SU-DHL-6 (cell line): ENCODE data around the gene LRP4.

Experiments
- H2AFZ ChIP-seq: fragments of 200-600 bp; sonication (generic); 2 replicates; pipeline ENCODE4 v1.6.1; 2014; ENCODE audit warnings: low read depth, mild to moderate bottlenecking, moderate library complexity, mixed read lengths, antibody characterized with exemption, low read length; ENCODE audit not compliant: severe bottlenecking
- H3F3A ChIP-seq: fragments of 200-600 bp; shearing (Covaris generic); 2 replicates; pipeline ENCODE4 v1.6.0; 2016; ENCODE audit warnings: antibody characterized with exemption, mild to moderate bottlenecking; ENCODE audit not compliant: insufficient read depth
- H3K27ac ChIP-seq: fragments of 200-600 bp; sonication (generic); 2 replicates; pipeline ENCODE4 v1.5.1; 2016; ENCODE audit warnings: low read depth, mild to moderate bottlenecking, low read length, moderate library complexity, mixed read lengths
- H3K27me3 ChIP-seq: fragments of 200-600 bp; sonication (generic), shearing (Covaris generic); 2 replicates; pipeline ENCODE4 v1.6.0; 2014; ENCODE audit warnings: mild to moderate bottlenecking, low read length
- H3K36me3 ChIP-seq: fragments of 200-600 bp; sonication (generic); 2 replicates; pipeline ENCODE4 v1.6.1; 2014; ENCODE audit warnings: mild to moderate bottlenecking, low read length, mixed read lengths
- H3K4me2 ChIP-seq: fragments of 300-600, 200-600 bp; shearing (Covaris generic), sonication (generic); 2 replicates; pipeline ENCODE4 v1.6.0; 2014; ENCODE audit warnings: low read length, low read depth, mild to moderate bottlenecking; ENCODE audit not compliant: poor library complexity, severe bottlenecking
- H3K4me3 ChIP-seq: fragments of 200-600 bp; sonication (generic); 2 replicates; pipeline ENCODE4 v1.5.1; 2014; ENCODE audit warnings: antibody characterized with exemption, low read length, mild to moderate bottlenecking, mixed read lengths; ENCODE audit not compliant: insufficient read depth, poor library complexity, severe bottlenecking
- H3K79me2 ChIP-seq: fragments of 200-600 bp; sonication (generic); 2 replicates; pipeline ENCODE4 v1.6.1; 2014; ENCODE audit warnings: mild to moderate bottlenecking, low read length, moderate library complexity; ENCODE audit not compliant: insufficient read depth
- H3K9ac ChIP-seq: fragments of 200-600 bp; sonication (generic); 2 replicates; pipeline ENCODE4 v1.7.0; 2014; ENCODE audit warnings: mild to moderate bottlenecking, low read length
- H3K9me2 ChIP-seq: fragments of 200-600 bp; sonication (generic); replicated peaks from 2 replicates; pipeline ENCODE4 v1.6.1; 2014; ENCODE audit warnings: low read length; ENCODE audit not compliant: insufficient read depth
- H3K9me3 ChIP-seq: fragments of 200-600 bp; sonication (generic); 2 replicates; pipeline ENCODE4 v1.6.1; 2014; ENCODE audit warnings: low read length, mixed read lengths; ENCODE audit not compliant: insufficient read depth
- H4K20me1 ChIP-seq: fragments of 200-600 bp; sonication (generic); 2 replicates; pipeline ENCODE4 v1.6.1; 2014; ENCODE audit warnings: low read depth, mild to moderate bottlenecking, antibody characterized with exemption, low read length, moderate library complexity, mixed read lengths
- CTCF ChIP-seq: fragments of 200-600 bp; sonication (generic); IDR thresholded peaks from one replicate; pipeline ENCODE4 v1.5.1; 2017; ENCODE audit warnings: antibody characterized with exemption, mild to moderate bottlenecking, low read length, moderate library complexity; ENCODE audit not compliant: insufficient read depth, poor library complexity, severe bottlenecking
- EZH2phosphoT487 ChIP-seq: fragments of 200-600 bp; sonication (generic), shearing (Covaris generic); conservative IDR thresholded peaks from 2 replicates; pipeline ENCODE4 v1.6.1; 2018; ENCODE audit warnings: mild to moderate bottlenecking, antibody characterized with exemption, low read length, moderate library complexity, mixed read lengths

LRP4 gene

GRCh38 chr11:46886211-46886610 lies 32.1 kb downstream of the LRP4 start:
- Histone ChIP-seq H3F3A (no peaks in the 10 kb centered on the region), H3K9me2 (no peaks in the 10 kb centered on the region), H3K27me3 (no peaks in the 10 kb centered on the region), H3K36me3 (no peaks in the 10 kb centered on the region), H3K79me2 (no peaks in the 10 kb centered on the region), H3K4me2 (no peak overlapping the region), H3K9ac (no peak overlapping the region), H4K20me1 (no peaks in the 10 kb centered on the region), H3K4me3 (no peak overlapping the region), H3K27ac (no peak overlapping the region), H2AFZ (no peak overlapping the region), H3K9me3 (no peaks in the 10 kb centered on the region)
- no peak for TF ChIP-seq EZH2phosphoT487
- TF ChIP-seq CTCF, result no peak

- H3K9me3 ChIP-seq, result no peaks in the 10 kb centered on the region
- H2AFZ ChIP-seq, result no peak overlapping the region
- TF ChIP-seq CTCF, result no peak
- no peak for TF ChIP-seq EZH2phosphoT487
- H3K4me3 ChIP-seq, result no peak overlapping the region
- no peaks in the 10 kb centered on the region for H3K9me2 ChIP-seq
- no peaks in the 10 kb centered on the region for H4K20me1 ChIP-seq
- H3K9ac ChIP-seq, result no peak overlapping the region
- H3K36me3 ChIP-seq, result no peaks in the 10 kb centered on the region
- H3K79me2 ChIP-seq, result no peaks in the 10 kb centered on the region
- no peaks in the 10 kb centered on the region for H3K27me3 ChIP-seq
- no peak overlapping the region for H3K4me2 ChIP-seq
- no peaks in the 10 kb centered on the region for H3F3A ChIP-seq
- H3K27ac ChIP-seq, result no peak overlapping the region
Measured at GRCh38 chr11:46879056-46879585, 39.2 kb downstream of the LRP4 start.

GRCh38 chr11:46877580-46877979 lies 40.8 kb downstream of the LRP4 start:
- no peaks in the 10 kb centered on the region for H3K36me3 ChIP-seq
- no peak overlapping the region for H3K4me2 ChIP-seq
- H3K9me3 ChIP-seq, result no peaks in the 10 kb centered on the region
- no peak overlapping the region for H3K4me3 ChIP-seq
- no peaks in the 10 kb centered on the region for H4K20me1 ChIP-seq
- TF ChIP-seq CTCF (no peak), EZH2phosphoT487 (no peak)
- H3K9ac ChIP-seq, result no peak overlapping the region
- no peaks in the 10 kb centered on the region for H3K27me3 ChIP-seq
- no peaks in the 10 kb centered on the region for H3K79me2 ChIP-seq
- H3K9me2 ChIP-seq, result no peaks in the 10 kb centered on the region
- no peaks in the 10 kb centered on the region for H3F3A ChIP-seq
- no peak overlapping the region for H3K27ac ChIP-seq
- H2AFZ ChIP-seq, result no peak overlapping the region
